ENCODE data around the gene SERPINE3. TPM values are rescaled to one million over a fixed set of nuclear protein-coding genes. Genes with fewer than 3 reads are reported as not detected.

Gene SERPINE3
- polyA plus RNA-seq, 1 of the 3 experiments (the other 2 are of a cell fraction) = not detected

- Histone ChIP-seq H2AFZ (ENCODE audit: low read depth) (no peak overlapping the region), H3K4me1 (ENCODE audit: control insufficient read depth in 1 of 2, insufficient read depth in 2 of 2, low read depth in 1 of 2, low read length in 1 of 2) (peaks cover 4 to 10% of the 10 kb centered on the region in 2 experiments; a peak in 1 of 4 replicates), H3K9me2 (no peaks in the 10 kb centered on the region), H3K9me3 (no peaks in the 10 kb centered on the region), H3K79me2 (ENCODE audit: insufficient read depth) (no peaks in the 10 kb centered on the region), H3F3A (replicated peaks; ENCODE audit: insufficient read depth) (no peaks in the 10 kb centered on the region), H3K27ac (ENCODE audit: low read depth in 2 of 2, low read length in 1 of 2) (no peak overlapping the region), H3K9ac (no peak overlapping the region), H4K20me1 (ENCODE audit: insufficient read depth) (no peaks in the 10 kb centered on the region), H3K27me3 (ENCODE audit: insufficient read depth) (no peaks in the 10 kb centered on the region), H3K4me2 (no peak overlapping the region), H3K4me3 (ENCODE audit: low read depth in 2 of 2, low read length in 1 of 2) (no peak overlapping the region), H3K36me3 (replicated peaks in 1 of 2; ENCODE audit: control insufficient read depth in 1 of 2, insufficient read depth in 2 of 2, low read length in 1 of 2) (no peaks in the 10 kb centered on the region)
- no peak for DNase-seq
- TF ChIP-seq JUND (IDR thresholded peaks at IDR 0.05) (no peak), RAD21 (IDR thresholded peaks at IDR 0.05; ENCODE audit: low read length) (no peak), MEF2A (IDR thresholded peaks at IDR 0.05; ENCODE audit: borderline replicate concordance, low read depth) (no peak), YY1 (IDR thresholded peaks at IDR 0.05; ENCODE audit: low read depth) (no peak), ZBTB33 (IDR thresholded peaks at IDR 0.05; ENCODE audit: borderline replicate concordance, low read depth) (no peak), MAX (IDR thresholded peaks at IDR 0.05; ENCODE audit: low read depth) (no peak), USF2 (IDR thresholded peaks at IDR 0.05; ENCODE audit: borderline replicate concordance, low read depth, low read length) (no peak), USF1 (IDR thresholded peaks at IDR 0.05; ENCODE audit: borderline replicate concordance, low read depth) (no peak), NFIC (IDR thresholded peaks at IDR 0.05; ENCODE audit: borderline replicate concordance) (no peak), ELF1 (IDR thresholded peaks at IDR 0.05) (no peak), SMC3 (IDR thresholded peaks at IDR 0.05; ENCODE audit: low read depth, low read length) (no peak), TCF12 (IDR thresholded peaks at IDR 0.05) (no peak), CHD2 (IDR thresholded peaks at IDR 0.05; ENCODE audit: low read length, partially characterized antibody) (no peak), EP300 (IDR thresholded peaks at IDR 0.05; ENCODE audit: borderline replicate concordance in 1 of 2, low read depth in 1 of 2, low read length in 1 of 2) (no peak)
- 94% methylated on average over 4 of the region's 4 CpGs for WGBS (ENCODE audit: low lambda C conversion rate)
- ChIA-PET POLR2A (interaction anchor here (0.6 kb wide), 1 partner anchor 10 kb away, joined by 3 read pairs; no protein-coding TSS in a partner anchor), CTCF (interaction anchor here (2.6 kb wide), 1 partner anchor 55 kb away, joined by 10 read pairs; no protein-coding TSS in a partner anchor)
Measured at GRCh38 chr13:51341791-51342190, 2.3 kb downstream of the SERPINE3 start.

GRCh38 chr13:51342706-51343105 lies 3.2 kb downstream of the SERPINE3 start:
- WGBS (ENCODE audit: low lambda C conversion rate) = 7% methylated on average over 2 of the region's 4 CpGs
- POLR2A ChIA-PET = no interaction called here
- Histone ChIP-seq H3K4me1 (ENCODE audit: control insufficient read depth in 1 of 2, insufficient read depth in 2 of 2, low read depth in 1 of 2, low read length in 1 of 2) (peaks cover 4 to 10% of the 10 kb centered on the region in 2 experiments; a peak in 1 of 4 replicates), H3K9me2 (no peaks in the 10 kb centered on the region), H3K4me3 (ENCODE audit: low read depth in 2 of 2, low read length in 1 of 2) (no peak overlapping the region), H3K27me3 (ENCODE audit: insufficient read depth) (no peaks in the 10 kb centered on the region), H2AFZ (ENCODE audit: low read depth) (no peak overlapping the region), H3K27ac (ENCODE audit: low read depth in 2 of 2, low read length in 1 of 2) (peak overlapping the region in 1 of 2 experiments; percentile 34; a peak in 2 of 4 replicates), H3K9me3 (no peaks in the 10 kb centered on the region), H3K79me2 (ENCODE audit: insufficient read depth) (no peaks in the 10 kb centered on the region), H4K20me1 (ENCODE audit: insufficient read depth) (no peaks in the 10 kb centered on the region), H3K36me3 (replicated peaks in 1 of 2; ENCODE audit: control insufficient read depth in 1 of 2, insufficient read depth in 2 of 2, low read length in 1 of 2) (no peaks in the 10 kb centered on the region), H3K4me2 (peak overlapping the region; percentile 10; the same call in 1 of the 2 replicates), H3F3A (replicated peaks; ENCODE audit: insufficient read depth) (no peaks in the 10 kb centered on the region), H3K9ac (no peak overlapping the region)
- no peak for DNase-seq
- CTCF ChIA-PET = no interaction called here
- TF ChIP-seq RFX5 (IDR thresholded peaks at IDR 0.05; ENCODE audit: low read length) (no peak), NRF1 (IDR thresholded peaks at IDR 0.05; ENCODE audit: low read depth, low read length) (no peak), NFIC (IDR thresholded peaks at IDR 0.05; ENCODE audit: borderline replicate concordance) (no peak), TCF12 (IDR thresholded peaks at IDR 0.05) (0 out of 2 replicates have a peak, but pooled peaks have one; percentile 30), JUND (IDR thresholded peaks at IDR 0.05) (peak; percentile 36; the same call in 1 of the 2 replicates), FOXJ3 (CRISPR knock-in tag; IDR thresholded peaks at IDR 0.05) (no peak), MEF2A (IDR thresholded peaks at IDR 0.05; ENCODE audit: borderline replicate concordance, low read depth) (no peak), FOSL2 (IDR thresholded peaks at IDR 0.05; ENCODE audit: borderline replicate concordance, low read depth) (peak; percentile 62; the same call in 1 of the 2 replicates), POLR2AphosphoS5 (IDR thresholded peaks at IDR 0.05; ENCODE audit: low read depth, low read length) (no peak), YY1 (IDR thresholded peaks at IDR 0.05; ENCODE audit: low read depth) (no peak)

All from SK-N-SH (cell line).